Suprapubic skin (tissue), 3 donors: Measurements from ENCODE around the gene CACNA1G.

ENCODE experiments used
- EP300 ChIP-seq: sonication (generic); formaldehyde crosslinking; IDR thresholded peaks from one replicate; pipeline ENCODE4 v1.6.1; 2017; ENCODE audit warnings: antibody characterized with exemption
- TF ChIP-seq, protein P1 (sequence below), 2 donors: fragments of 200-600 bp in 1 of 2; fragments of 450-650 bp in 1 of 2; sonication (generic) in 1 of 2; IDR thresholded peaks; one replicate each; pipeline ENCODE4 v1.5.1; 2016 to 2019; ENCODE audit warnings: antibody characterized with exemption in 2 of 2, mild to moderate bottlenecking in 1 of 2, moderate library complexity in 1 of 2

GRCh38 chr17:50575581-50576210 is 15.2 kb downstream of the CACNA1G start:
- TF ChIP-seq, protein P1, sequence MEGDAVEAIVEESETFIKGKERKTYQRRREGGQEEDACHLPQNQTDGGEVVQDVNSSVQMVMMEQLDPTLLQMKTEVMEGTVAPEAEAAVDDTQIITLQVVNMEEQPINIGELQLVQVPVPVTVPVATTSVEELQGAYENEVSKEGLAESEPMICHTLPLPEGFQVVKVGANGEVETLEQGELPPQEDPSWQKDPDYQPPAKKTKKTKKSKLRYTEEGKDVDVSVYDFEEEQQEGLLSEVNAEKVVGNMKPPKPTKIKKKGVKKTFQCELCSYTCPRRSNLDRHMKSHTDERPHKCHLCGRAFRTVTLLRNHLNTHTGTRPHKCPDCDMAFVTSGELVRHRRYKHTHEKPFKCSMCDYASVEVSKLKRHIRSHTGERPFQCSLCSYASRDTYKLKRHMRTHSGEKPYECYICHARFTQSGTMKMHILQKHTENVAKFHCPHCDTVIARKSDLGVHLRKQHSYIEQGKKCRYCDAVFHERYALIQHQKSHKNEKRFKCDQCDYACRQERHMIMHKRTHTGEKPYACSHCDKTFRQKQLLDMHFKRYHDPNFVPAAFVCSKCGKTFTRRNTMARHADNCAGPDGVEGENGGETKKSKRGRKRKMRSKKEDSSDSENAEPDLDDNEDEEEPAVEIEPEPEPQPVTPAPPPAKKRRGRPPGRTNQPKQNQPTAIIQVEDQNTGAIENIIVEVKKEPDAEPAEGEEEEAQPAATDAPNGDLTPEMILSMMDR (IDR thresholded peaks at IDR 0.05): no peak
- no peak for TF ChIP-seq EP300
